HepG2 (cell line): ENCODE results near the gene LGALS4. TPM values are rescaled to one million over a fixed set of nuclear protein-coding genes. Genes with fewer than 3 reads are reported as not detected.

Experiments used
- ARID5B ChIP-seq: IDR thresholded peaks from 2 replicates; pipeline ENCODE4 v1.4.0; 2020; ENCODE audit warnings: mild to moderate bottlenecking, missing genetic modification reagents
- NFAT5 ChIP-seq: sonication (generic); formaldehyde crosslinking; IDR thresholded peaks from 2 replicates; pipeline ENCODE4 v1.4.0; 2020; ENCODE audit warnings: missing genetic modification reagents
- PBX2 ChIP-seq: IDR thresholded peaks from 2 replicates; pipeline ENCODE4 v1.6.1; 2016; ENCODE audit warnings: control low read depth
- POLR2G ChIP-seq: fragments of 200-400 bp; formaldehyde crosslinking; IDR thresholded peaks from 2 replicates; pipeline ENCODE4 v1.6.1; 2018; ENCODE audit warnings: mild to moderate bottlenecking, low read depth, low read length, moderate library complexity
- RERE ChIP-seq: IDR thresholded peaks from 2 replicates; pipeline ENCODE4 v1.6.1; 2016; ENCODE audit warnings: low read depth, missing genetic modification reagents, missing compliant biosample characterization
- SKI ChIP-seq: fragments of 450-650 bp; IDR thresholded peaks from one replicate; pipeline ENCODE4 v1.6.1; 2018; ENCODE audit warnings: mild to moderate bottlenecking; ENCODE audit not compliant: partially characterized antibody
- TFDP2 ChIP-seq: sonication (generic); formaldehyde crosslinking; IDR thresholded peaks from 2 replicates; pipeline ENCODE4 v1.4.0; 2020; ENCODE audit warnings: missing genetic modification reagents
- ZMAT3 ChIP-seq: sonication (generic); formaldehyde crosslinking; conservative IDR thresholded peaks from 2 replicates; pipeline ENCODE4 v1.7.0; 2021; ENCODE audit warnings: missing genetic modification reagents
- ZNF230 ChIP-seq: sonication (generic); formaldehyde crosslinking; IDR thresholded peaks from 2 replicates; pipeline ENCODE4 v1.4.0; 2020; ENCODE audit warnings: mild to moderate bottlenecking, missing genetic modification reagents
- ZNF296 ChIP-seq: sonication (generic); formaldehyde crosslinking; conservative IDR thresholded peaks from 2 replicates; pipeline ENCODE4 v1.5.0; 2020; ENCODE audit warnings: mild to moderate bottlenecking, missing genetic modification reagents
- ZNF572 ChIP-seq: sonication (generic); formaldehyde crosslinking; IDR thresholded peaks from 2 replicates; pipeline ENCODE4 v1.5.1; 2020; ENCODE audit warnings: mild to moderate bottlenecking, missing genetic modification reagents
- polyA plus RNA-seq, 8 experiments: library from polyadenylated mRNA; depleted of rRNA in 3 of 8; stranded (reverse) in 7 of 8; unstranded in 1 of 8; fragments of >200 nt; fragmentation: Illumina TruSeq in 4 of 8; extraction: Trizol in 4 of 8; gene quantifications; 2 replicates each; pipeline versions ENCODE4 v1.2.1 to v1.2.3, GENCODE V29; 2011 to 2016; ENCODE audit warnings: low read depth in 4 of 8, missing spikeins in 1 of 8, mixed read lengths in 1 of 8; ENCODE audit not compliant: insufficient read depth in 1 of 8
- total RNA-seq, 5 experiments: library from RNA; depleted of rRNA; stranded (reverse); fragments of >200 nt; fragmentation: Illumina TruSeq; extraction: Trizol; gene quantifications; 2 replicates each; pipeline ENCODE4 v1.2.3, GENCODE V29; 2016; ENCODE audit warnings: low read depth in 1 of 5

Gene LGALS4
- total and polyA plus RNA-seq, 2 of the 13 experiments (the other 11 are each of a cell fraction or from before 2014, with no cell fraction given) = 0.24 to 0.71 TPM

- 0 out of 2 replicates have a peak, but pooled peaks have one; percentile 37 for TF ChIP-seq NFAT5
- TF ChIP-seq ZMAT3 (CRISPR knock-in tag) = peak; percentile 21; the same call in 1 of the 2 replicates
- no peak for TF ChIP-seq RERE (CRISPR knock-in tag)
- TF ChIP-seq ZNF296 = no peak
- peak; percentile 89 for TF ChIP-seq TFDP2
- TF ChIP-seq ZNF230 (CRISPR knock-in tag) = no peak
- no peak for TF ChIP-seq PBX2 (CRISPR knock-in tag)
- TF ChIP-seq SKI = no peak
- no peak for TF ChIP-seq ARID5B (CRISPR knock-in tag)
- no peak for TF ChIP-seq ZNF572 (CRISPR knock-in tag)
- no peak; the same call in 1 of the 2 replicates for TF ChIP-seq POLR2G
Observed at GRCh38 chr19:38849147-38849859, 36.6 kb upstream of the LGALS4 start (continued).
